Endothelial cell (in vitro differentiated cells): ENCODE measurements around the gene SYMPK. TPM values are rescaled to one million over a fixed set of nuclear protein-coding genes. Genes with fewer than 3 reads are reported as not detected.
A peak's percentile ranks its signal among the peaks of the same experiment; 100 is the strongest.
"Not testable (repeated sequence)": the region's sequence is repeated elsewhere in the genome, so short reads cannot be mapped to it uniquely, and the experiment has no call there.

Source experiments
- DNase-seq: peaks from one replicate; pipeline ENCODE4 v3.0.0; 2021; ENCODE audit warnings: low spot score
- H3K27ac Mint-ChIP-seq: one replicate; pipeline ENCODE4 v1.8.0; 2021; ENCODE audit warnings: mixed read lengths, inconsistent platforms; ENCODE audit not compliant: unreplicated experiment
- H3K27me3 Mint-ChIP-seq: one replicate; pipeline ENCODE4 v1.8.0; 2021; ENCODE audit warnings: mild to moderate bottlenecking, moderate library complexity, mixed read lengths, inconsistent platforms; ENCODE audit not compliant: unreplicated experiment
- H3K36me3 Mint-ChIP-seq: one replicate; pipeline ENCODE4 v1.8.0; 2021; ENCODE audit warnings: mild to moderate bottlenecking, low read depth, mixed read lengths, inconsistent platforms; ENCODE audit not compliant: unreplicated experiment
- H3K4me1 Mint-ChIP-seq: one replicate; pipeline ENCODE4 v1.8.0; 2021; ENCODE audit warnings: mild to moderate bottlenecking, mixed read lengths, inconsistent platforms; ENCODE audit not compliant: unreplicated experiment
- H3K4me3 Mint-ChIP-seq: one replicate; pipeline ENCODE4 v1.8.0; 2021; ENCODE audit warnings: mild to moderate bottlenecking, mixed read lengths, inconsistent platforms; ENCODE audit not compliant: unreplicated experiment
- H3K9me3 Mint-ChIP-seq: one replicate; pipeline ENCODE4 v1.8.0; 2021; ENCODE audit warnings: mixed read lengths, inconsistent platforms; ENCODE audit not compliant: unreplicated experiment
- total RNA-seq: library from RNA; stranded (reverse); fragmentation: NEBNext Ultra II Directional; extraction: Animal tissue kit (Norgen Biotek cat#: 25700); gene quantifications from one replicate; pipeline ENCODE4 v1.2.1, GENCODE V29; 2021; ENCODE audit not compliant: unreplicated experiment
- TF ChIP-seq, protein P1 (sequence below): fragments of 200-600 bp; sonication (generic); IDR thresholded peaks from one replicate; pipeline ENCODE4 v1.5.0; 2021; ENCODE audit warnings: antibody characterized with exemption; ENCODE audit not compliant: unreplicated experiment

Gene SYMPK
- total RNA-seq, 1 donor from 2014 or later = 70.7 TPM

DNA sequence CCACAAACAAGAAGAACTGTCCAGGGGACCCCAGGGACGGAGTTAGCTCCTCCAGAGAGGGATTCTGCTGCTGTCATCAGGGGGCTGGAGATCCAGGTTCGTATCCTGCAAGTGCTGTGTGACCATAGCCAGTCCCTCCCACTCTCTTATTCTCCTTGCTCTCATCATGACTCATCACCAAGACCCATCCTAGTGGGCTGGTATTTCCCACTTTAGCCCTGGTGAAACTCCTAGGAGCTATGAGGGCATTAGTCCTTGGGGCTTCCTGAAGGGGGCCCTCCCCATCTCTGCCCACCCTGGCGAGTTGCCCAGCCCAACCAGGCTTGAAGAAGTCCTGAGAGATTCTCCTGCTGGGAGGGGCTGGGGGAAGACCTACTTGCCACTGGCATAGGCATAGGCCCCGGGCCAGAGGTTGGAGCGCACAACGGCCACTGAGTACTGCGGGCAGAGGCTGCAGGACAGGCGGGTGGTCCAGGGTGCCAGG, 62.8 kb downstream of the SYMPK start:
- peaks cover 5% of the 10 kb centered on the region for H3K4me1 Mint-ChIP-seq
- H3K27ac Mint-ChIP-seq = no peak overlapping the region
- H3K9me3 Mint-ChIP-seq = no peaks in the 10 kb centered on the region
- no peaks in the 10 kb centered on the region for H3K36me3 Mint-ChIP-seq
- TF ChIP-seq, protein P1, sequence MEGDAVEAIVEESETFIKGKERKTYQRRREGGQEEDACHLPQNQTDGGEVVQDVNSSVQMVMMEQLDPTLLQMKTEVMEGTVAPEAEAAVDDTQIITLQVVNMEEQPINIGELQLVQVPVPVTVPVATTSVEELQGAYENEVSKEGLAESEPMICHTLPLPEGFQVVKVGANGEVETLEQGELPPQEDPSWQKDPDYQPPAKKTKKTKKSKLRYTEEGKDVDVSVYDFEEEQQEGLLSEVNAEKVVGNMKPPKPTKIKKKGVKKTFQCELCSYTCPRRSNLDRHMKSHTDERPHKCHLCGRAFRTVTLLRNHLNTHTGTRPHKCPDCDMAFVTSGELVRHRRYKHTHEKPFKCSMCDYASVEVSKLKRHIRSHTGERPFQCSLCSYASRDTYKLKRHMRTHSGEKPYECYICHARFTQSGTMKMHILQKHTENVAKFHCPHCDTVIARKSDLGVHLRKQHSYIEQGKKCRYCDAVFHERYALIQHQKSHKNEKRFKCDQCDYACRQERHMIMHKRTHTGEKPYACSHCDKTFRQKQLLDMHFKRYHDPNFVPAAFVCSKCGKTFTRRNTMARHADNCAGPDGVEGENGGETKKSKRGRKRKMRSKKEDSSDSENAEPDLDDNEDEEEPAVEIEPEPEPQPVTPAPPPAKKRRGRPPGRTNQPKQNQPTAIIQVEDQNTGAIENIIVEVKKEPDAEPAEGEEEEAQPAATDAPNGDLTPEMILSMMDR = no peak
- DNase-seq = no peak
- no peak overlapping the region for H3K4me3 Mint-ChIP-seq
- peaks cover 15% of the 10 kb centered on the region for H3K27me3 Mint-ChIP-seq

DNA sequence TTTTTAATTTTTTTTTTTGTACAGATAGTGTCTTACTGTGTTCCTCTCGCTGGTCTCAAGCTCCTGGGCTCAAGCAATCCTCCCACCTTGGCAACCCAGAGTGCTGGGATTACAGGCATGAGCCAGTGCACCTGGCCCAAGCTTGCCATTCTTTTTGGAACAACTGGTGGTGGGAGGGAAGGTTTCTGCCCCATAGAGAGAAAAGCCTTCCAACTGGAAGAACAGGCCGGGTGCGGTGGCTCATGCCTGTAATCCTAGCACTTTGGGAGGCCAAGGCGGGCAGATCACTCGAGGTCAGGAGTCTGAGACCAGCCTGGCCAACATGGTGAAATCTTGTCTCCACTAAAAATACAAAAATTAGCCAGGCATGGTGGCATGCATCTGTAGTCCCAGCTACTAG, 63.4 kb downstream of the SYMPK start:
- not testable (repeated sequence) for H3K27ac Mint-ChIP-seq, H3K4me3 Mint-ChIP-seq, H3K36me3 Mint-ChIP-seq, H3K4me1 Mint-ChIP-seq, DNase-seq, H3K9me3 Mint-ChIP-seq
- peaks cover 17% of the 10 kb centered on the region for H3K27me3 Mint-ChIP-seq

DNA sequence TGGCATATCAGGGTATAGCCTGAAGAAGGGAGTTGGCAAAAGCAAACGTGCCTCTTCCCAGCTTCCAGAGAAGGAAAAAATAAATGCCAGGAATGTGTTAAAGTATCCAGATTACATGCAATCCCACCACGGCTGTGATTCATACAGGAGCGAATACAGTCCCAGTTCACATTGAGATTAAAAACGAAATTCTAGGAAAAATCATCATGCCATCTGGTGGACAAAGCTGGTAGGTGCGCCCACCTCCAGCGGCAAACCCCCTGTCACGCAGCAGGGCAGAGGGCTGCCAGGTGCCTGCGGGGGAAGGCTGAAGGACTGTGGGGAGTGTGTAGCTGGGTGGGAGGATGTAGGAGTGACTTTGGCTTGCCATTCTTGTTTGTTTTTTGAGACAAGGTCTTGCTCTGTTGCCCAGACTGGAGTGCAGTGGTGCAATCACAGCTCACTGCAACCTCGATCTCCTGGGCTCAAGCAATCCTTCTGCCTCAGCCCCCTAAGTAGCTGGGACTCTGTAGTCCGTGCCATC, 63.9 kb downstream of the SYMPK start:
- H3K36me3 Mint-ChIP-seq = peaks cover 4% of the 10 kb centered on the region
- peak; percentile 61 for DNase-seq
- no peak overlapping the region for H3K27ac Mint-ChIP-seq
- H3K4me3 Mint-ChIP-seq = no peak overlapping the region
- peaks cover 7% of the 10 kb centered on the region for H3K4me1 Mint-ChIP-seq
- TF ChIP-seq, protein P1 = peak; percentile 90
- H3K9me3 Mint-ChIP-seq = no peaks in the 10 kb centered on the region
- H3K27me3 Mint-ChIP-seq = peaks cover 17% of the 10 kb centered on the region

DNA sequence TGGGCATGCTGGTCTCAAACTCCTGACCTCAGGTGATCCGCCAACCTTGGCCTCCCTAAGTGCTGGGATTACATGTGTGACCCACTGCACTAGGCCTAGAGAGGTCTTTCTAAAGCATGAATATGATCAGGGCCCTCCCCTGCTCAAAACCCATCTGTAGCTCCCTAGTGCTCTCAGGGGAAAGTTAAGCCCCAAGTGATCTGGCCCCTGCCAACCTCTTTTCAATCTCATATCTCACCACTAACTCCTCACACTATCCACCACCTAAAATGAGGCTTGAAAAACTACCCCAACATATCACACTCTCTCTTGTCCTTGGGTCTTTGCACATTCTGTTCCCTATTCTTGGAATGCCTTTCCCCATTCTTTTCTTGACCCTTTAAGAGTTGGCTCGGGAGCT, 68.3 kb downstream of the SYMPK start:
- DNase-seq = no peak
- Mint-ChIP-seq H3K27ac (peak overlapping the region; percentile 77), H3K27me3 (peaks cover 22% of the 10 kb centered on the region), H3K36me3 (peaks cover 22% of the 10 kb centered on the region), H3K4me1 (peaks cover 27% of the 10 kb centered on the region), H3K4me3 (peak overlapping the region; percentile 82), H3K9me3 (no peaks in the 10 kb centered on the region)
- TF ChIP-seq, protein P1 = no peak

DNA sequence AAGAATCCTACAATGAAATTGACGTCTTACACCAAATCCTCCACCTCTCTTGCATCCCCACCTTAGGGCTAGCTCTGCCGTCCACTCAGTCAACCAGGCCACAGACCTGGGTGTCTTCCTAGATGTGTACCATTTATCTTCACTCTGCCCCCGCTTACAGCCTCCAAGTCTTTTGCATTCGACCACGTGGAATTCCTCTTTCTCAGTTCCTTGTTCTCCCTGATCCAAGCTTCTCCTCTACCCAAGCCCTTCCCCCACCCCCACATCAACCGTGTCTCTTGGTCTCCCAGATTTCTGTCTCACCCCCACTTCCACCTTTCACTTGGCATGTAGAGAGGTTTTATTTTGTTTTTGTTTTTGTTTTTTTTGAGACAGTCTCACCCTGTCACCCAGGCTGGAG, 69.1 kb downstream of the SYMPK start:
- peaks cover 28% of the 10 kb centered on the region for H3K36me3 Mint-ChIP-seq
- peak overlapping the region; percentile 72 for H3K27ac Mint-ChIP-seq
- TF ChIP-seq, protein P1 = no peak
- H3K9me3 Mint-ChIP-seq = no peaks in the 10 kb centered on the region
- H3K27me3 Mint-ChIP-seq = peaks cover 20% of the 10 kb centered on the region
- no peak for DNase-seq
- H3K4me3 Mint-ChIP-seq = peak overlapping the region; percentile 76
- peaks cover 24% of the 10 kb centered on the region for H3K4me1 Mint-ChIP-seq
